HepG2 (cell line): ENCODE results near the gene TMEM267. TPM values are rescaled to one million over a fixed set of nuclear protein-coding genes. Genes with fewer than 3 reads are reported as not detected.

ENCODE experiments used
- FOXA1 ChIP-seq, 2 experiments: fragments of 450-650 bp in 1 of 2; sonication (generic) in 1 of 2; formaldehyde crosslinking in 1 of 2; IDR thresholded peaks; 2 replicates each; pipeline versions ENCODE4 v1.4.0 to v1.6.1; 2016 to 2020; ENCODE audit warnings: missing genetic modification reagents in 1 of 2
- GATAD1 ChIP-seq: IDR thresholded peaks from 2 replicates; pipeline ENCODE4 v1.6.1; 2016; ENCODE audit warnings: missing genetic modification reagents, missing compliant biosample characterization
- HCFC1 ChIP-seq: fragments of 150-350 bp; IDR thresholded peaks from 2 replicates; pipeline ENCODE4 v1.6.1; 2014; ENCODE audit warnings: low read depth, low read length
- ISL2 ChIP-seq: sonication (generic); formaldehyde crosslinking; IDR thresholded peaks from 2 replicates; pipeline ENCODE4 v1.5.0; 2020; ENCODE audit warnings: missing genetic modification reagents
- KAT8 ChIP-seq: IDR thresholded peaks from 2 replicates; pipeline ENCODE4 v1.6.1; 2016; ENCODE audit warnings: missing genetic modification reagents, missing compliant biosample characterization
- KLF16 ChIP-seq, 2 experiments: sonication (generic) in 1 of 2; formaldehyde crosslinking in 1 of 2; IDR thresholded peaks; 2 replicates each; pipeline versions ENCODE4 v1.6.1 to v1.8.0; 2016 to 2023; ENCODE audit warnings: missing genetic modification reagents in 2 of 2, missing compliant biosample characterization in 1 of 2
- MBNL3 ChIP-seq: fragments of 250-450 bp; sonication (Bioruptor Pico); conservative IDR thresholded peaks from 2 replicates; pipeline ENCODE4 v1.8.0; 2022; ENCODE audit warnings: mild to moderate bottlenecking, inconsistent platforms
- POGZ ChIP-seq: sonication (generic); formaldehyde crosslinking; IDR thresholded peaks from 2 replicates; pipeline ENCODE4 v1.4.0; 2020; ENCODE audit warnings: mild to moderate bottlenecking, missing genetic modification reagents
- RBAK ChIP-seq: sonication (generic); formaldehyde crosslinking; IDR thresholded peaks from 2 replicates; pipeline ENCODE4 v1.5.1; 2020; ENCODE audit warnings: mild to moderate bottlenecking, missing genetic modification reagents
- SP2 ChIP-seq: sonication (generic); formaldehyde crosslinking; IDR thresholded peaks from 2 replicates; pipeline ENCODE4 v1.5.1; 2020; ENCODE audit warnings: mild to moderate bottlenecking, missing genetic modification reagents
- SRSF1 ChIP-seq: fragments of 200-400 bp; formaldehyde crosslinking; optimal IDR thresholded peaks from 2 replicates; pipeline ENCODE3; 2017; ENCODE audit warnings: mild to moderate bottlenecking, low read depth, low read length, moderate library complexity
- TFDP1 ChIP-seq: IDR thresholded peaks from 2 replicates; pipeline ENCODE4 v1.6.1; 2016; ENCODE audit warnings: missing compliant biosample characterization, missing genetic modification reagents, borderline replicate concordance
- ZFAT ChIP-seq: sonication (generic); formaldehyde crosslinking; conservative IDR thresholded peaks from 2 replicates; pipeline ENCODE4 v1.8.1; 2023; ENCODE audit warnings: missing genetic modification reagents, inconsistent platforms
- ZFY ChIP-seq: sonication (generic); formaldehyde crosslinking; IDR thresholded peaks from 2 replicates; pipeline ENCODE4 v1.4.0; 2020; ENCODE audit warnings: missing genetic modification reagents
- ZNF160 ChIP-seq: sonication (generic); formaldehyde crosslinking; IDR thresholded peaks from 2 replicates; pipeline ENCODE4 v1.8.0; 2022; ENCODE audit warnings: mild to moderate bottlenecking, inconsistent platforms, missing genetic modification reagents
- ZNF510 ChIP-seq: sonication (generic); formaldehyde crosslinking; IDR thresholded peaks from 2 replicates; pipeline ENCODE4 v1.4.0; 2020; ENCODE audit warnings: low read depth, mild to moderate bottlenecking, missing genetic modification reagents
- ZNF619 ChIP-seq: sonication (generic); formaldehyde crosslinking; IDR thresholded peaks from 2 replicates; pipeline ENCODE4 v1.4.0; 2020; ENCODE audit warnings: mild to moderate bottlenecking, missing genetic modification reagents
- ZSCAN29 ChIP-seq: sonication (generic); formaldehyde crosslinking; conservative IDR thresholded peaks from 2 replicates; pipeline ENCODE4 v1.4.0; 2020; ENCODE audit warnings: mild to moderate bottlenecking, missing genetic modification reagents
- polyA plus RNA-seq, 8 experiments: library from polyadenylated mRNA; depleted of rRNA in 3 of 8; stranded (reverse) in 7 of 8; unstranded in 1 of 8; fragments of >200 nt; fragmentation: Illumina TruSeq in 4 of 8; extraction: Trizol in 4 of 8; gene quantifications; 2 replicates each; pipeline versions ENCODE4 v1.2.1 to v1.2.3, GENCODE V29; 2011 to 2016; ENCODE audit warnings: low read depth in 4 of 8, missing spikeins in 1 of 8, mixed read lengths in 1 of 8; ENCODE audit not compliant: insufficient read depth in 1 of 8
- total RNA-seq, 5 experiments: library from RNA; depleted of rRNA; stranded (reverse); fragments of >200 nt; fragmentation: Illumina TruSeq; extraction: Trizol; gene quantifications; 2 replicates each; pipeline ENCODE4 v1.2.3, GENCODE V29; 2016; ENCODE audit warnings: low read depth in 1 of 5
- TF ChIP-seq, protein P1 (sequence below), 2 experiments: sonication (generic) in 1 of 2; formaldehyde crosslinking in 1 of 2; IDR thresholded peaks; 2 replicates each; pipeline versions ENCODE4 v1.6.1 to v1.9.0; 2014 to 2022; ENCODE audit warnings: antibody characterized with exemption in 1 of 2, borderline replicate concordance in 1 of 2, inconsistent platforms in 1 of 2, low read depth in 1 of 2, missing genetic modification reagents in 1 of 2
- TF ChIP-seq, protein P2 (sequence below): sonication (generic); formaldehyde crosslinking; IDR thresholded peaks from 2 replicates; pipeline ENCODE4 v1.5.0; 2020; ENCODE audit warnings: mild to moderate bottlenecking, missing genetic modification reagents, moderate library complexity

The TMEM267 gene
- total and polyA plus RNA-seq, 2 of the 13 experiments (the other 11 are each of a cell fraction or from before 2014, with no cell fraction given): 8.9 to 12.6 TPM

DNA sequence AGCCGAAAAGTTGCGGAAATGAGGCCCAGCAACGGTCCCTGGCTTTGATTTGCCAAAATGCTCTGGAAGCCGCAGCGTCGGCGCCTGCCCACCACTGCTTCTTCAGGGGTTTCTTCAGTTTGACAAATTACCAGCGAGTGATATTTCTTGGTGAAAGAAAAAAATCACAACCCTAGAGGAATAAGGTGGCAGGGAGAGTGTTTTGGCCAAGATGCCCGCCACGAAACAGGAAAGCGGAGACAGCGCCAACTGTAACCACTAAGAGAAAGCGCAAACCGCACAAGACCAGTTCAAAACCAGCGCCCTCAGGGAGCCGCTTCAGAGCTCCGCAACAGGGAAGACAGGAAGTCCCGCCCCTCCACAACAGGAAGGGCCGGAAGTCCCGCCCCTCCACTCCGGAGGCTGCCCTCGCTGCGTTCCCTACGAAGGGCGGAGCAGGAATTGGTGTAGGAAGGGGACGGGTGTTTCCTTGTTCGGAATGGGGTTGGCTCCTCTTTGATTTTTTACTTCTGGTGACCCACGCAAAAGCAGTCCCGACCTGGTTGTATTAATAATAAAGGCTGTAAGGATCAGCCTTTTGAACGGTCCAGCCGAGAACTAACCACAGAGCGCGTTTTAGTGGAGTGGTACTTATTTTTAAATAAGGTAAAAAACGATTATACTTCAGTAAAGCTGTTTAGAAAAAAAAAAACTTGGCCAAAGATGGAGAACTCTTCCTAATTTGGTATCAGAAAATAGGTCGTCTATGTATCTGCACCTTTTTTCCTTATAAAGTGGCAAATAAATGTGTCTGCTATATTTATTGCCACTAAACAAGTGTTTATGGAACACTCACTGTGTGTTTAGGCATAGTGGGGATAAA, 31.4 kb upstream of the TMEM267 start, which contains the start of gene C5orf34 (continued):
- TF ChIP-seq SP2 (CRISPR knock-in tag) (peak; percentile 95), HCFC1 (peak; percentile 34; the same call in 1 of the 2 replicates), FOXA1 (IDR thresholded peaks at IDR 0.05) (no peak), FOXA1 (CRISPR knock-in tag; IDR thresholded peaks at IDR 0.05) (no peak), GATAD1 (CRISPR knock-in tag) (peak; percentile 87), ZFAT (CRISPR knock-in tag) (no peak), RBAK (CRISPR knock-in tag) (no peak), ZNF619 (CRISPR knock-in tag) (0 out of 2 replicates have a peak, but pooled peaks have one; percentile 66), POGZ (CRISPR knock-in tag) (peak; percentile 55; the same call in 1 of the 2 replicates), ISL2 (CRISPR knock-in tag) (no peak; the same call in none of the 2 replicates), SRSF1 (peak; percentile 48), KLF16 (CRISPR knock-in tag; IDR thresholded peaks at IDR 0.05) (peak in 1 of 2 experiments; percentile 17; a peak in 1 of 4 replicates), ZSCAN29 (CRISPR knock-in tag) (peak; percentile 65; the same call in 1 of the 2 replicates), TFDP1 (peak; percentile 96), MBNL3 (CRISPR knock-in tag) (no peak), ZNF510 (CRISPR knock-in tag) (0 out of 2 replicates have a peak, but pooled peaks have one; percentile 44), KAT8 (CRISPR knock-in tag) (peak; percentile 92), ZNF160 (CRISPR knock-in tag) (peak; percentile 18; the same call in 1 of the 2 replicates), ZFY (CRISPR knock-in tag) (peak; percentile 65; the same call in 1 of the 2 replicates)
- TF ChIP-seq, protein P1, sequence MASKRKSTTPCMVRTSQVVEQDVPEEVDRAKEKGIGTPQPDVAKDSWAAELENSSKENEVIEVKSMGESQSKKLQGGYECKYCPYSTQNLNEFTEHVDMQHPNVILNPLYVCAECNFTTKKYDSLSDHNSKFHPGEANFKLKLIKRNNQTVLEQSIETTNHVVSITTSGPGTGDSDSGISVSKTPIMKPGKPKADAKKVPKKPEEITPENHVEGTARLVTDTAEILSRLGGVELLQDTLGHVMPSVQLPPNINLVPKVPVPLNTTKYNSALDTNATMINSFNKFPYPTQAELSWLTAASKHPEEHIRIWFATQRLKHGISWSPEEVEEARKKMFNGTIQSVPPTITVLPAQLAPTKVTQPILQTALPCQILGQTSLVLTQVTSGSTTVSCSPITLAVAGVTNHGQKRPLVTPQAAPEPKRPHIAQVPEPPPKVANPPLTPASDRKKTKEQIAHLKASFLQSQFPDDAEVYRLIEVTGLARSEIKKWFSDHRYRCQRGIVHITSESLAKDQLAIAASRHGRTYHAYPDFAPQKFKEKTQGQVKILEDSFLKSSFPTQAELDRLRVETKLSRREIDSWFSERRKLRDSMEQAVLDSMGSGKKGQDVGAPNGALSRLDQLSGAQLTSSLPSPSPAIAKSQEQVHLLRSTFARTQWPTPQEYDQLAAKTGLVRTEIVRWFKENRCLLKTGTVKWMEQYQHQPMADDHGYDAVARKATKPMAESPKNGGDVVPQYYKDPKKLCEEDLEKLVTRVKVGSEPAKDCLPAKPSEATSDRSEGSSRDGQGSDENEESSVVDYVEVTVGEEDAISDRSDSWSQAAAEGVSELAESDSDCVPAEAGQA (IDR thresholded peaks at IDR 0.05; ENCODE audit: low read depth): peak; percentile 65
- TF ChIP-seq, protein P1 (CRISPR knock-in tag; IDR thresholded peaks at IDR 0.05; ENCODE audit: borderline replicate concordance): no peak
- TF ChIP-seq, protein P2, sequence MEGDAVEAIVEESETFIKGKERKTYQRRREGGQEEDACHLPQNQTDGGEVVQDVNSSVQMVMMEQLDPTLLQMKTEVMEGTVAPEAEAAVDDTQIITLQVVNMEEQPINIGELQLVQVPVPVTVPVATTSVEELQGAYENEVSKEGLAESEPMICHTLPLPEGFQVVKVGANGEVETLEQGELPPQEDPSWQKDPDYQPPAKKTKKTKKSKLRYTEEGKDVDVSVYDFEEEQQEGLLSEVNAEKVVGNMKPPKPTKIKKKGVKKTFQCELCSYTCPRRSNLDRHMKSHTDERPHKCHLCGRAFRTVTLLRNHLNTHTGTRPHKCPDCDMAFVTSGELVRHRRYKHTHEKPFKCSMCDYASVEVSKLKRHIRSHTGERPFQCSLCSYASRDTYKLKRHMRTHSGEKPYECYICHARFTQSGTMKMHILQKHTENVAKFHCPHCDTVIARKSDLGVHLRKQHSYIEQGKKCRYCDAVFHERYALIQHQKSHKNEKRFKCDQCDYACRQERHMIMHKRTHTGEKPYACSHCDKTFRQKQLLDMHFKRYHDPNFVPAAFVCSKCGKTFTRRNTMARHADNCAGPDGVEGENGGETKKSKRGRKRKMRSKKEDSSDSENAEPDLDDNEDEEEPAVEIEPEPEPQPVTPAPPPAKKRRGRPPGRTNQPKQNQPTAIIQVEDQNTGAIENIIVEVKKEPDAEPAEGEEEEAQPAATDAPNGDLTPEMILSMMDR (CRISPR knock-in tag): peak; percentile 30; the same call in 1 of the 2 replicates
